Activated CD4-positive, alpha-beta T cell treated with anti-CD3 and anti-CD28 coated beads for 24 hours (primary cell): ENCODE results near the gene RUFY3.
"Not testable (repeated sequence)": the region's sequence is repeated elsewhere in the genome, so short reads cannot be mapped to it uniquely, and the experiment has no call there.

ENCODE experiments used
- DNase-seq, 2 donors: peaks; one replicate each; pipeline ENCODE4 v3.0.0-alpha.2; 2020; ENCODE audit warnings: low read depth in 2 of 2

RUFY3 gene

GRCh38 chr4:70737409-70737808 is 15.6 kb downstream of the RUFY3 start:
- DNase-seq: no peak

- DNase-seq: no peak
Measured at GRCh38 chr4:70739496-70740337, 18.0 kb downstream of the RUFY3 start.

GRCh38 chr4:70741867-70742658 is 20.3 kb downstream of the RUFY3 start:
- DNase-seq: no peak

GRCh38 chr4:70743731-70744130 is 22.0 kb downstream of the RUFY3 start:
- no peak for DNase-seq

GRCh38 chr4:70746179-70746839 is 24.5 kb downstream of the RUFY3 start:
- no peak for DNase-seq

- no peak for DNase-seq
Measured at GRCh38 chr4:70747874-70748273, 26.1 kb downstream of the RUFY3 start.

GRCh38 chr4:70749313-70749712 is 27.5 kb downstream of the RUFY3 start:
- no peak for DNase-seq

GRCh38 chr4:70752236-70752635 is 30.5 kb downstream of the RUFY3 start:
- DNase-seq: no peak

- DNase-seq: no peak
Measured at GRCh38 chr4:70753630-70754029, 31.9 kb downstream of the RUFY3 start.

GRCh38 chr4:70754470-70754869 is 32.7 kb downstream of the RUFY3 start:
- DNase-seq: no peak

- no peak for DNase-seq
Measured at GRCh38 chr4:70754990-70755688, 33.4 kb downstream of the RUFY3 start.

GRCh38 chr4:70759126-70759525 is 37.4 kb downstream of the RUFY3 start:
- no peak for DNase-seq

GRCh38 chr4:70759627-70760026 is 37.9 kb downstream of the RUFY3 start:
- no peak for DNase-seq

- DNase-seq: no peak
Measured at GRCh38 chr4:70760662-70761061, 38.9 kb downstream of the RUFY3 start.

- DNase-seq: no peak
Measured at GRCh38 chr4:70761276-70761816, 39.6 kb downstream of the RUFY3 start.

GRCh38 chr4:70765368-70765767 is 43.6 kb downstream of the RUFY3 start:
- no peak for DNase-seq

- DNase-seq: no peak
Measured at GRCh38 chr4:70768301-70768948, 46.7 kb downstream of the RUFY3 start.

- not testable (repeated sequence) for DNase-seq
Measured at GRCh38 chr4:70769396-70769795, 47.6 kb downstream of the RUFY3 start.

- no peak for DNase-seq
Measured at GRCh38 chr4:70772929-70773555, 51.3 kb downstream of the RUFY3 start.

- no peak for DNase-seq
Measured at GRCh38 chr4:70778888-70779422, 57.2 kb downstream of the RUFY3 start.
